ENCODE results near the gene DIPK1B. TPM values are rescaled to one million over a fixed set of nuclear protein-coding genes. Genes with fewer than 3 reads are reported as not detected.
A peak's percentile ranks its signal among the peaks of the same experiment; 100 is the strongest.

DIPK1B gene
- total and polyA plus RNA-seq, 7 experiments from 2014 or later, result 0.11 to 1.6 (median 0.46) TPM; not detected in 2

DNA sequence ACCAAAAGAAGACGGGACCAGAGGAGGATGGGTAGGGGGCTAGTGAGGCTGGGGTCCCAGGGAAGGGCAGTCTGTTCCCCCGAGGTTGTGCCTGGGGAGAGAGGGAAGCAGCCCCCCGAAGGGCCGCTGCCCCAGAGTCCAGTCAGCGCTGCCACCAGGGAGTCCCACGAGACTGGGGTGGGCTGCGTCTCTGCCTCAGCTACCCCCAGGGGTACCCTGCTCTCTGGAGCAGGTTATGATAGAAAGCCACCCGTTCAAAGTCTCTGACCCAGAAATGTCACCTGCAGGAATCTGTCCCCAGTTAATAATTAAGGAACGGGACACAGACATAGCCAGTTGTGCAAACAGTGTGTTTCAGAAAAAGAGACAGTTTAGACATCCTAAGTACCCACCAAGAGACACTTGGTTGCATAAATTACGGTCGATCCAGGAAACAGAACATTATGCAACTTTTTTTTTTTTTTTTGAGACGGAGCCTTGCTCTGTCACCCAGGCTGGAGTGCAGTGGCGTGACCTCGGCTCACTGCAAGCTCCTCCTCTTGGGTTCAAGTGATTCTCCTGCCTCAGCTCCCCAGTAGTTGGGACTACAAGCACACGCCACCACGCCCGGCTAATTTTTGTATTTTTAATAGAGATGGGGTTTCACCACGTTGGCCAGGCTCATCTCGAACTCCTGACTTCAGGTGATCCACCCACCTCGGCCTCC lies 14.4 kb upstream of the DIPK1B start:
- CTCF ChIA-PET, result no interaction called here
- no peak overlapping the region for H3K27ac Mint-ChIP-seq
- H3K9me3 ChIP-seq (ENCODE audit: control insufficient read depth in 2 of 3, low read length in 3 of 3), result no peaks in the 10 kb centered on the region
- H3K27ac ChIP-seq (ENCODE audit: low read depth, low read length), result no peak overlapping the region
- POLR2A ChIA-PET, result interaction anchor here (0.6 to 5.2 kb wide), 2 partner anchors 30 to 406 kb away, joined by 4 to 19 read pairs; no protein-coding TSS in a partner anchor
- peaks cover 0 to 18% (median 5%) of the 10 kb centered on the region in 5 donors for H3K27me3 Mint-ChIP-seq
- peaks cover 7 to 17% of the 10 kb centered on the region in 2 donors for H3K4me1 ChIP-seq (ENCODE audit: control insufficient read depth in 2 of 2, insufficient read depth in 2 of 2, low read length in 2 of 2)
- peaks cover 0 to 2% (median 0%) of the 10 kb centered on the region in 11 donors for H3K9me3 Mint-ChIP-seq
- DNase-seq, result no peak
- ATAC-seq, result peak; percentile 23
- H3K36me3 ChIP-seq (ENCODE audit: control insufficient read depth in 2 of 3, insufficient read depth in 3 of 3, low read length in 3 of 3), result no peaks in the 10 kb centered on the region
- intact Hi-C loops (cut with micrococcal nuclease), result no loop called here
- peaks cover 10 to 20% (median 14%) of the 10 kb centered on the region in 7 donors for H3K4me1 Mint-ChIP-seq
- no peak overlapping the region for H3K4me3 Mint-ChIP-seq
- H3K36me3 Mint-ChIP-seq, result no peaks in the 10 kb centered on the region
- H3K4me3 ChIP-seq (ENCODE audit: low read length), result no peak overlapping the region
- H3K27me3 ChIP-seq (ENCODE audit: control insufficient read depth in 2 of 2, insufficient read depth in 2 of 2, low read length in 2 of 2), result no peaks in the 10 kb centered on the region

DNA sequence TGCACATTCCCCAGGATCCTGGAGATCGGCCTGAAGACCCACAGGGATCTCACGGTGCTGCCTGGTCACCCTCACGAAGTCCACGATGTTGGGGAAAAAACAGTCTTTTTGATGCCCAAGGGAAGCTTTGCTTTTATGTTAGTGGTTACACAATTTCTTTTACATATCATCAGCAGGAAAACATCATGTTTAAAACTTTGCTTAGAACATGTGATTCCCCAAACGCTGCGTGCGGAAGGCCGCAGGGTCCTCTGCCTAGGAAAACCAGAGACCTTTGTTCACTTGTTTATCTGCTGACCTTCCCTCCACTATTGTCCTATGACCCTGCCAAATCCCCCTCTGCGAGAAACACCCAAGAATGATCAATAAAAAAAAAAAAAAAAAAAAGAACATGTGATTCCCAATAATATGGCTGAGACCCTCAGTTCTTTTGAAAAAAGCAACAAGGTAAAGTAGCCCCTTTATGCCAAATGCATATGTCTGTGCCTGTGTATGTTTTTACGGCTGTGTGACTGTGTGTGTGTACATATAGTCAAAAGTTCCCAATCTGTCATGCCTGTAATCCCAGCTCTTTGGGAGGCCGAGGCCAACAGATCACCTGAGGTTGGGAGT lies 13.6 kb upstream of the DIPK1B start:
- ATAC-seq, result no peak
- Histone ChIP-seq H3K9me3 (ENCODE audit: control insufficient read depth in 2 of 3, low read length in 3 of 3) (no peaks in the 10 kb centered on the region), H3K4me3 (ENCODE audit: low read length) (no peak overlapping the region), H3K4me1 (ENCODE audit: control insufficient read depth in 2 of 2, insufficient read depth in 2 of 2, low read length in 2 of 2) (peaks cover 7 to 17% of the 10 kb centered on the region in 2 donors), H3K27ac (ENCODE audit: low read depth, low read length) (no peak overlapping the region), H3K27me3 (ENCODE audit: control insufficient read depth in 2 of 2, insufficient read depth in 2 of 2, low read length in 2 of 2) (no peaks in the 10 kb centered on the region), H3K36me3 (ENCODE audit: control insufficient read depth in 2 of 3, insufficient read depth in 3 of 3, low read length in 3 of 3) (no peaks in the 10 kb centered on the region)
- no peaks in the 10 kb centered on the region for H3K36me3 Mint-ChIP-seq
- peak overlapping the region in 2 of 9 donors; percentile 8 for H3K27ac Mint-ChIP-seq
- peak overlapping the region in 1 of 10 donors; percentile 41 for H3K4me3 Mint-ChIP-seq
- H3K27me3 Mint-ChIP-seq, result peaks cover 0 to 16% (median 5%) of the 10 kb centered on the region in 5 donors
- POLR2A ChIA-PET, result interaction anchor here (0.6 to 5.2 kb wide), 3 partner anchors 29 to 654 kb away, joined by 3 to 19 read pairs (median 4); no protein-coding TSS in a partner anchor
- DNase-seq, result no peak
- CTCF ChIA-PET, result no interaction called here
- H3K9me3 Mint-ChIP-seq, result peaks cover 0 to 2% (median 0%) of the 10 kb centered on the region in 11 donors
- intact Hi-C loops (cut with micrococcal nuclease), result no loop called here
- H3K4me1 Mint-ChIP-seq, result peaks cover 10 to 25% (median 14%) of the 10 kb centered on the region in 7 donors

DNA sequence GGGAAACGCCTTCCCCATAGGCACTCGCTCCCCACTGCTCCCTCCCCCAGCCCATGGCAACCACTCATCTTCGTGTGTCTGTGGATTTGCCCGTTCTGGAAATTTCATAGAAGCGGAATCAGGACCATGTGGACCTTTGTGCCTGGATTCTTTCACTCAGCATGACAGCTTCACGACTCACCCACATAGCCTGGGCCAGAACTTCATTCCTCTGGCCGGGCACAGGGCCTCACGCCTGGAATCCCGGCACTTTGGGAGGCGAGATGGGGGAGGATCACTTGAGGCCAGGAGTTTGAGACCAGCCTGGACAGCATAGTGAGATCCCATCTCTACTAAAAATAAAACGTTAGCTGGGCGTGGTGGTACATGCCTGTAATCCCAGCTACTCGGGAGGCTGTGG lies 12.1 kb upstream of the DIPK1B start:
- Mint-ChIP-seq H3K27ac (peak overlapping the region in 2 of 9 donors; percentile 25 to 52), H3K27me3 (peaks cover 0 to 21% (median 5%) of the 10 kb centered on the region in 5 donors), H3K4me3 (peak overlapping the region in 5 of 10 donors; percentile 18 to 91 (median 80)), H3K36me3 (no peaks in the 10 kb centered on the region), H3K4me1 (peaks cover 10 to 25% (median 14%) of the 10 kb centered on the region in 7 donors), H3K9me3 (peaks cover 0 to 2% (median 0%) of the 10 kb centered on the region in 11 donors)
- peaks cover 7 to 17% of the 10 kb centered on the region in 2 donors for H3K4me1 ChIP-seq (ENCODE audit: control insufficient read depth in 2 of 2, insufficient read depth in 2 of 2, low read length in 2 of 2)
- DNase-seq (no peak), ATAC-seq (no peak)
- H3K4me3 ChIP-seq (ENCODE audit: low read length), result no peak overlapping the region
- no peak overlapping the region for H3K27ac ChIP-seq (ENCODE audit: low read depth, low read length)
- ChIA-PET CTCF (no interaction called here), POLR2A (interaction anchor here (5.2 kb wide), 1 partner anchor 28 kb away, joined by 19 read pairs; no protein-coding TSS in a partner anchor)
- H3K9me3 ChIP-seq (ENCODE audit: control insufficient read depth in 2 of 3, low read length in 3 of 3), result no peaks in the 10 kb centered on the region
- intact Hi-C loops (cut with micrococcal nuclease), result loop anchor here in 1 of 2 donors (2.0 kb wide), 1 partner anchor 28 kb away; no protein-coding TSS in a partner anchor
- H3K27me3 ChIP-seq (ENCODE audit: control insufficient read depth in 2 of 2, insufficient read depth in 2 of 2, low read length in 2 of 2), result no peaks in the 10 kb centered on the region
- no peaks in the 10 kb centered on the region for H3K36me3 ChIP-seq (ENCODE audit: control insufficient read depth in 2 of 3, insufficient read depth in 3 of 3, low read length in 3 of 3)

DNA sequence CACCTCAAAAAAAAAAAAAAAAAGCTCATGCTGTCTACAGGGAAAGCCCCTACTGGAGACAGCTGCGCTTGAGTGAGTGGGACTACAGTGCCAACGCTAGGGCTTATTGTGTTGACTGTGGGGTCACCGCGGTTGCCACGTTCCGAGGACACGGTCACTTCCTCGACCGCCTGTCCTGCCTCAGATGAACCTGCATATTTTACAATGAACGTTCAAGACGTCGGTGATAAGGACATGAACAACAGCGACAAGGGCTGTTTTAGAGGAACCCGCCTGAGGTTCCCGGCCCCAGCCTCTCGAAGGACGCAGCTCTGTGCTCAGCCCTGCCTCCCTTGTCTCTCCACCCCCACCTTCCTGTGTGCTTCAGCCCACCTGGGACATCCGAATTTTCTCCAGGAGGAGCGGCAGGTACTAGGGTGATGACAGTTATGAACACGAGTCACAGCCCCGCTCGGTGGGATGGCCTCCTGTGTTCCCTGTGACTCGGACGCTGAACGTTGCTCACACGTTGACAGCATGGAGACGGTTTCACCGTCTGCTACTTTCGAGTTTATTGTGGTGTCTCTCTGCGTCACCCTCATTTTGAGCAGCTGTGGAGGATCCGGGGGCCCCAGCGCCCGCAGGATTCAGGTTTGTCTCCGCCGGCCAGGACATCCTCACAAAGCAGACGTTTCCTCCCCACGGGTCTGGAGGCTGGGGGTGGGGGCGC lies 11.3 kb upstream of the DIPK1B start:
- H3K4me1 Mint-ChIP-seq, result peaks cover 10 to 25% (median 14%) of the 10 kb centered on the region in 7 donors
- H3K27ac Mint-ChIP-seq, result peak overlapping the region; percentile 25 to 93 (median 83)
- H3K4me1 ChIP-seq (ENCODE audit: control insufficient read depth in 2 of 2, insufficient read depth in 2 of 2, low read length in 2 of 2), result peaks cover 7 to 17% of the 10 kb centered on the region in 2 donors
- H3K9me3 ChIP-seq (ENCODE audit: control insufficient read depth in 2 of 3, low read length in 3 of 3), result no peaks in the 10 kb centered on the region
- CTCF ChIA-PET, result no interaction called here
- no peaks in the 10 kb centered on the region for H3K36me3 ChIP-seq (ENCODE audit: control insufficient read depth in 2 of 3, insufficient read depth in 3 of 3, low read length in 3 of 3)
- peak; percentile 83 for ATAC-seq
- peaks cover 0 to 29% (median 5%) of the 10 kb centered on the region in 5 donors for H3K27me3 Mint-ChIP-seq
- H3K4me3 ChIP-seq (ENCODE audit: low read length), result peak overlapping the region; percentile 65
- no peaks in the 10 kb centered on the region for H3K27me3 ChIP-seq (ENCODE audit: control insufficient read depth in 2 of 2, insufficient read depth in 2 of 2, low read length in 2 of 2)
- POLR2A ChIA-PET, result interaction anchor here (5.2 kb wide), 1 partner anchor 27 kb away, joined by 19 read pairs; no protein-coding TSS in a partner anchor
- intact Hi-C loops (cut with micrococcal nuclease), result loop anchor here (1.0 to 2.0 kb wide), 2 partner anchors 27 to 28 kb away; no protein-coding TSS in a partner anchor
- peaks cover 0 to 2% (median 0%) of the 10 kb centered on the region in 11 donors for H3K9me3 Mint-ChIP-seq
- peak overlapping the region; percentile 76 to 91 (median 84) for H3K4me3 Mint-ChIP-seq
- H3K27ac ChIP-seq (ENCODE audit: low read depth, low read length), result peak overlapping the region; percentile 30
- peak; percentile 35 to 68 (median 55) for DNase-seq
- H3K36me3 Mint-ChIP-seq, result no peaks in the 10 kb centered on the region

DNA sequence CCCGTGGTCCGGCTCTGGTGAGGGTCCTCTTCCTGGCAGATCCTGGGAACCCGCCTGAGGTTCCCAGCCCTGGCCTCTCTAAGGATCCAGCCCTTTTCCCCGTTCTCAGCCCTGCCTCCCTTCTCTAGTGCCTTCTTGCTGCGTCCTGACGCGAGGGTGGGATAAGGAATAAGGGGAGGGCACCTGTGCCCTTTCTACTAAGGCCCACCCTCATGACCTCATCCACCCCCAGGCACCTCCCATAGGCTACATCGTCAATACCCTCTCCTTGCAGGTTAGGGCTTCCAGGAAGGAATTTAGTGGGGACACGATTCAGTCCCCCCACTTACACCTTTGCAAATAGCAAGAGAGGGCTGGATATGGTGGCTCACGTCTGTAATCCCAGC lies 10.7 kb upstream of the DIPK1B start:
- Histone ChIP-seq H3K4me1 (ENCODE audit: control insufficient read depth in 2 of 2, insufficient read depth in 2 of 2, low read length in 2 of 2) (peaks cover 7 to 17% of the 10 kb centered on the region in 2 donors), H3K27ac (ENCODE audit: low read depth, low read length) (no peak overlapping the region), H3K4me3 (ENCODE audit: low read length) (peak overlapping the region; percentile 65), H3K36me3 (ENCODE audit: control insufficient read depth in 2 of 3, insufficient read depth in 3 of 3, low read length in 3 of 3) (no peaks in the 10 kb centered on the region), H3K27me3 (ENCODE audit: control insufficient read depth in 2 of 2, insufficient read depth in 2 of 2, low read length in 2 of 2) (no peaks in the 10 kb centered on the region), H3K9me3 (ENCODE audit: control insufficient read depth in 2 of 3, low read length in 3 of 3) (no peaks in the 10 kb centered on the region)
- Mint-ChIP-seq H3K4me1 (peaks cover 10 to 25% (median 14%) of the 10 kb centered on the region in 7 donors), H3K27me3 (peaks cover 0 to 29% (median 5%) of the 10 kb centered on the region in 5 donors), H3K9me3 (peaks cover 0 to 2% (median 0%) of the 10 kb centered on the region in 11 donors), H3K36me3 (no peaks in the 10 kb centered on the region), H3K27ac (peak overlapping the region in 5 of 9 donors; percentile 56 to 89 (median 75)), H3K4me3 (peak overlapping the region in 9 of 10 donors; percentile 51 to 91 (median 83))
- intact Hi-C loops (cut with micrococcal nuclease), result loop anchor here (1.0 to 2.0 kb wide), 2 partner anchors 27 kb away; no protein-coding TSS in a partner anchor
- CTCF ChIA-PET, result no interaction called here
- peak in 1 of 9 donors; percentile 18 for DNase-seq
- no peak for ATAC-seq
- POLR2A ChIA-PET, result interaction anchor here (5.2 kb wide), 1 partner anchor 27 kb away, joined by 19 read pairs; no protein-coding TSS in a partner anchor

DNA sequence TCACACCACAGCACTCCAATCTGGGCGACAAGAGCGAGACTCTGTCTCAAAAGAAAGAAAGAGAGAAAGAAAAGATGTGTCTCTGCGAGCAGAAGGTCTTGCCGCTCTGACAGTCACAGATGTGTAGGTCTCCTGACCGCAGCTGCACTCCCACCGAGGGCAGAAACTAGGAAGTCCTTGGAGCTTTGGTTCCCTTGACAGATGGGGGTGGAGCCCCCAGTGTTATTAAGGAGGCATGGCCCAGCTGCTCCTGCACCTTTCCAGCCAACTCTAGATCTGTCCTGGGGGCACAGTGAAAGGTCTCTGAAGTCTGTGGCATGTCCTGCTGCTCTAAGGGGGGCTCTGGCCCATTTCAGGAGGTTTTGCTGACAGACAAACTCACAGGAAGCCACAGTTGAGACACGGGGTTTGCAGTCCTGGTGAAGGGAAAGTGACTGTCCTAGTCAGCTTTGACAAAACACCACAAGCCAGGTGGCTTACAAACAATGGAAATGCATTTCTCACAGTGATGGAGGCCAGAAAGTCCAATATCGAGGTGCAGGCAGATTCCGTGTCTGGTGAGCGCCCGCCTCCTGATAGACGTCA lies 9.0 kb upstream of the DIPK1B start:
- Mint-ChIP-seq H3K27ac (peak overlapping the region in 1 of 9 donors; percentile 2), H3K36me3 (no peaks in the 10 kb centered on the region), H3K4me3 (no peak overlapping the region), H3K4me1 (peaks cover 7 to 22% (median 14%) of the 10 kb centered on the region in 7 donors), H3K27me3 (peaks cover 0 to 30% (median 5%) of the 10 kb centered on the region in 5 donors), H3K9me3 (peaks cover 0 to 2% (median 0%) of the 10 kb centered on the region in 11 donors)
- Histone ChIP-seq H3K9me3 (ENCODE audit: control insufficient read depth in 2 of 3, low read length in 3 of 3) (no peaks in the 10 kb centered on the region), H3K4me3 (ENCODE audit: low read length) (no peak overlapping the region), H3K36me3 (ENCODE audit: control insufficient read depth in 2 of 3, insufficient read depth in 3 of 3, low read length in 3 of 3) (no peaks in the 10 kb centered on the region), H3K27ac (ENCODE audit: low read depth, low read length) (no peak overlapping the region), H3K27me3 (ENCODE audit: control insufficient read depth in 2 of 2, insufficient read depth in 2 of 2, low read length in 2 of 2) (no peaks in the 10 kb centered on the region), H3K4me1 (ENCODE audit: control insufficient read depth in 2 of 2, insufficient read depth in 2 of 2, low read length in 2 of 2) (peaks cover 7 to 17% of the 10 kb centered on the region in 2 donors)
- no peak for ATAC-seq
- ChIA-PET POLR2A (no interaction called here), CTCF (no interaction called here)
- intact Hi-C loops (cut with micrococcal nuclease), result no loop called here
- DNase-seq, result no peak
